Ishikawa (cell line): ENCODE measurements around the gene DGKK.

Experiments
- CEBPB ChIP-seq: IDR thresholded peaks from 2 replicates; pipeline ENCODE4 v1.6.1; 2012
- CREB1 ChIP-seq: IDR thresholded peaks from 2 replicates; pipeline ENCODE4 v1.6.1; 2012; ENCODE audit warnings: low read depth
- EGR1 ChIP-seq: IDR thresholded peaks from 2 replicates; pipeline ENCODE4 v1.6.1; 2012
- EP300 ChIP-seq: IDR thresholded peaks from 2 replicates; pipeline ENCODE4 v1.6.1; 2012; ENCODE audit warnings: borderline replicate concordance
- FOXM1 ChIP-seq: IDR thresholded peaks from 2 replicates; pipeline ENCODE4 v1.6.1; 2012; ENCODE audit warnings: low read depth, borderline replicate concordance
- MAX ChIP-seq: IDR thresholded peaks from 2 replicates; pipeline ENCODE4 v1.6.1; 2012
- NFIC ChIP-seq: IDR thresholded peaks from 2 replicates; pipeline ENCODE4 v1.6.1; 2012
- RAD21 ChIP-seq: IDR thresholded peaks from 2 replicates; pipeline ENCODE4 v1.6.1; 2012; ENCODE audit warnings: low read depth
- REST ChIP-seq: IDR thresholded peaks from 2 replicates; pipeline ENCODE4 v1.6.1; 2012; ENCODE audit warnings: low read depth, mild to moderate bottlenecking
- TAF1 ChIP-seq: IDR thresholded peaks from 2 replicates; pipeline ENCODE4 v1.6.1; 2012; ENCODE audit warnings: low read depth, mild to moderate bottlenecking
- TCF12 ChIP-seq: IDR thresholded peaks from 2 replicates; pipeline ENCODE4 v1.6.1; 2012; ENCODE audit warnings: low read depth
- TEAD4 ChIP-seq: IDR thresholded peaks from 2 replicates; pipeline ENCODE4 v1.6.1; 2012
- USF1 ChIP-seq: IDR thresholded peaks from 2 replicates; pipeline ENCODE4 v1.6.1; 2012
- YY1 ChIP-seq: IDR thresholded peaks from 2 replicates; pipeline ENCODE4 v1.6.1; 2012; ENCODE audit warnings: low read depth
- ZBTB7A ChIP-seq: IDR thresholded peaks from 2 replicates; pipeline ENCODE4 v1.6.1; 2012; ENCODE audit warnings: low read depth

Gene DGKK

GRCh38 chrX:50452782-50453181, 17.8 kb downstream of the DGKK start:
- no peak for TF ChIP-seq ZBTB7A
- TF ChIP-seq TAF1, result no peak
- no peak for TF ChIP-seq MAX
- TF ChIP-seq CEBPB, result no peak
- TF ChIP-seq EGR1, result no peak
- no peak for TF ChIP-seq REST
- no peak for TF ChIP-seq CREB1
- TF ChIP-seq YY1, result no peak
- no peak for TF ChIP-seq EP300
- TF ChIP-seq FOXM1, result no peak
- no peak for TF ChIP-seq RAD21
- TF ChIP-seq USF1, result no peak

DNA sequence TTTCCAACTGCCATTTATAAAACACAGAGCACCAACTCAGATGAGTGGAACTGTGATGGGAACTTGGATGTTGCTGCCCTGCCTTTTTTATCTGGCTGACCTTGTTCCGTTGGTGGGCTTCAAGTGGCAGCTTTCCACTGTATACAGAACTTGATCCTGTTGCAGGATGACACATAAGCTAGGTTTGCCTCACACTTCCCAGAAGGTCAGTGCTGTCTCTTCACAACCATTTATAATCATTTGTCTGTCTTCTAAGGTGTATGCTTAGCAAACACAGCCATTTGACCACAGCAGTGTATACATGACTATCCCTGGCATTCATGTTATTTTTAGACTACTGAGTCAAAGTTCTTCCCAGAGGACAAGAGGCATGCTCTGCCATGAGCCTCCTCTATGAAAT, 20.3 kb downstream of the DGKK start:
- TF ChIP-seq NFIC (no peak), CEBPB (no peak), EP300 (no peak), USF1 (no peak), TCF12 (no peak), FOXM1 (no peak)

DNA sequence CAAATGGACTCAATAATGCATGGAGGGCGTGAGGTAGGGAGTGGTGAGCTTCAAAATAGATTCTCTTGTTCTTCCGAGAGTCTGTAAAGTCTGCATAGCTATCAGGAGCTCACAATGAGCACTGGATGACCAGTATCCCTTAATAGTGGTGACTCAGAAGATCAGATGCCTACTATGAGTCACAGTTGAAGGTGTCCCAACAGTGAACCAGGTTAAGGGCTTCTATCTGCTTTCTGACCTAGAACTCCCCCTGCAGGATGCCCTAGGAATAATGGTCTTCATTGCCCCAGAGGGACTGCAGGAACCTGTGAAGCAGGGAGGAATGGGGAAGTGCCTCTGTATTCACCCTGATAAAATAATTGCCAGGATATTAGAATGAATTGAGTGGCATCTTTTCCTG, 22.1 kb downstream of the DGKK start:
- no peak for TF ChIP-seq MAX
- no peak for TF ChIP-seq CREB1
- no peak for TF ChIP-seq TAF1

DNA sequence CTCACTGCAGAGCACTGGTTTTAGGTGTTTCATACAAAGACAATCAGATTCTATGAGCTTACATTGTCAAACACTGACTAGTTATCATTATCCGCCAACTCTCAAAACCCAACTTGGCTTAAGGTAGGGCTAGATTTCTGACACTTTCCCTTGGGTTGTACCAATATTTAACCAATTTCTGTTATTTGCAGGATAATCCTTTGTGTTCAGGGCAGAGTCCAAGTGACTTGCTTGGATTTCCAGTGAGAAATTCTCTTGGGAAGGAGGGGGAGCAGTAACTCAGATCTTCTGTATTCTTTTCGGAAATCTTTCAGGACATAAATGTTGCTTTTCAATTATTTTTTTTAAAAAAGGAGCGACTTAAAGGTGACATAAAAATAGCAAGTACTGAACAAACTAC, 23.1 kb downstream of the DGKK start:
- TF ChIP-seq NFIC (no peak), TEAD4 (no peak), TAF1 (no peak), CEBPB (no peak)

- TF ChIP-seq TAF1 (no peak), CEBPB (no peak), EGR1 (no peak), NFIC (no peak), TCF12 (no peak), FOXM1 (no peak), RAD21 (no peak), CREB1 (no peak), USF1 (no peak), EP300 (no peak), TEAD4 (no peak), MAX (no peak), YY1 (no peak), REST (no peak), ZBTB7A (no peak)
These were observed 28.1 kb downstream of the DGKK start for GRCh38 chrX:50442426-50443116.

- TF ChIP-seq YY1 (no peak), TAF1 (no peak), RAD21 (no peak), REST (no peak), CREB1 (no peak), FOXM1 (no peak), TEAD4 (no peak), NFIC (no peak), EP300 (no peak)
These were observed 33.8 kb downstream of the DGKK start for GRCh38 chrX:50436797-50437196.
